Measurements from ENCODE around the gene PROX1. TPM values are rescaled to one million over a fixed set of nuclear protein-coding genes. Genes with fewer than 3 reads are reported as not detected.

Gene PROX1
- total RNA-seq, 1 donor from 2014 or later, result under 0.01 TPM

GRCh38 chr1:214003233-214003632 is 15.5 kb downstream of the PROX1 start:
- FAIRE-seq (no peak), DNase-seq (ENCODE audit: low read depth) (no peak)
- Histone ChIP-seq H3K36me3 (ENCODE audit: control insufficient read depth, insufficient read depth, low read length) (no peaks in the 10 kb centered on the region), H3K27me3 (ENCODE audit: control insufficient read depth, insufficient read depth, low read length) (no peaks in the 10 kb centered on the region), H3K4me3 (ENCODE audit: low read depth, low read length) (no peak overlapping the region)
- no peak for TF ChIP-seq CTCF (IDR thresholded peaks at IDR 0.05; ENCODE audit: insufficient read depth, low read length, severe bottlenecking)

GRCh38 chr1:214004014-214004413 is 16.2 kb downstream of the PROX1 start:
- no peak for FAIRE-seq
- DNase-seq (ENCODE audit: low read depth), result no peak
- Histone ChIP-seq H3K4me3 (ENCODE audit: low read depth, low read length) (no peak overlapping the region), H3K27me3 (ENCODE audit: control insufficient read depth, insufficient read depth, low read length) (no peaks in the 10 kb centered on the region), H3K36me3 (ENCODE audit: control insufficient read depth, insufficient read depth, low read length) (no peaks in the 10 kb centered on the region)
- no peak for TF ChIP-seq CTCF (IDR thresholded peaks at IDR 0.05; ENCODE audit: insufficient read depth, low read length, severe bottlenecking)

GRCh38 chr1:214004795-214005194 is 17.0 kb downstream of the PROX1 start:
- no peak for TF ChIP-seq CTCF (IDR thresholded peaks at IDR 0.05; ENCODE audit: insufficient read depth, low read length, severe bottlenecking)
- H3K27me3 ChIP-seq (ENCODE audit: control insufficient read depth, insufficient read depth, low read length), result no peaks in the 10 kb centered on the region
- no peak for FAIRE-seq
- no peak for DNase-seq (ENCODE audit: low read depth)
- no peak overlapping the region for H3K4me3 ChIP-seq (ENCODE audit: low read depth, low read length)
- no peaks in the 10 kb centered on the region for H3K36me3 ChIP-seq (ENCODE audit: control insufficient read depth, insufficient read depth, low read length)

GRCh38 chr1:214005708-214006107 is 17.9 kb downstream of the PROX1 start:
- DNase-seq (ENCODE audit: low read depth) (no peak), FAIRE-seq (no peak)
- TF ChIP-seq CTCF (IDR thresholded peaks at IDR 0.05; ENCODE audit: insufficient read depth, low read length, severe bottlenecking), result no peak
- no peaks in the 10 kb centered on the region for H3K36me3 ChIP-seq (ENCODE audit: control insufficient read depth, insufficient read depth, low read length)
- no peak overlapping the region for H3K4me3 ChIP-seq (ENCODE audit: low read depth, low read length)
- no peaks in the 10 kb centered on the region for H3K27me3 ChIP-seq (ENCODE audit: control insufficient read depth, insufficient read depth, low read length)

- DNase-seq (ENCODE audit: low read depth) (no peak), FAIRE-seq (peak; percentile 18)
- no peak for TF ChIP-seq CTCF (IDR thresholded peaks at IDR 0.05; ENCODE audit: insufficient read depth, low read length, severe bottlenecking)
- H3K27me3 ChIP-seq (ENCODE audit: control insufficient read depth, insufficient read depth, low read length), result no peaks in the 10 kb centered on the region
- H3K36me3 ChIP-seq (ENCODE audit: control insufficient read depth, insufficient read depth, low read length), result no peaks in the 10 kb centered on the region
- no peak overlapping the region for H3K4me3 ChIP-seq (ENCODE audit: low read depth, low read length)
Observed at GRCh38 chr1:214006845-214007244, 19.1 kb downstream of the PROX1 start.

GRCh38 chr1:214008347-214008746 is 20.6 kb downstream of the PROX1 start:
- H3K4me3 ChIP-seq (ENCODE audit: low read depth, low read length), result no peak overlapping the region
- no peaks in the 10 kb centered on the region for H3K27me3 ChIP-seq (ENCODE audit: control insufficient read depth, insufficient read depth, low read length)
- TF ChIP-seq CTCF (IDR thresholded peaks at IDR 0.05; ENCODE audit: insufficient read depth, low read length, severe bottlenecking), result no peak
- H3K36me3 ChIP-seq (ENCODE audit: control insufficient read depth, insufficient read depth, low read length), result no peaks in the 10 kb centered on the region
- FAIRE-seq (peak; percentile 64), DNase-seq (ENCODE audit: low read depth) (no peak)
